HepG2 (cell line): ENCODE results near the gene GPX7. TPM values are rescaled to one million over a fixed set of nuclear protein-coding genes. Genes with fewer than 3 reads are reported as not detected.

Experiments
- ATAC-seq: fragments of 200-7000 bp; cut with Tn5 transposase; 3 replicates; pipeline ENCODE4 v1.9.1; 2020; ENCODE audit warnings: mild to moderate bottlenecking, moderate library complexity
- BruUV-seq: library from RNA; stranded (reverse); fragments of 400-500 nt; replicated peaks from 2 replicates; lab custom pipeline; 2021; lab: Mats Ljungman, UMichigan
- CTCF ChIA-PET: fragments of 300-600 bp; formaldehyde crosslinking; extraction: SDS; loops from one replicate; lab custom pipeline; 2021; ENCODE audit warnings: low total read pairs, inconsistent platforms, low intra/inter-chr PET ratio; lab: Yijun Ruan, JAX
- POLR2A ChIA-PET: fragments of 350-600 bp; sonication (Branson Sonifier 250); formaldehyde crosslinking; loops from one replicate; lab custom pipeline; 2020; ENCODE audit warnings: antibody characterized with exemption, inconsistent platforms; lab: Yijun Ruan, JAX
- DNase-seq: peaks from one replicate; pipeline ENCODE4 v3.0.0-alpha.2; 2015; ENCODE audit warnings: low spot score
- FAIRE-seq: peaks from 3 replicates; lab custom pipeline; 2011; peaks lifted over from hg19 to GRCh38; lab: Jason Lieb, UNC
- H2AFZ ChIP-seq: one replicate; pipeline ENCODE4 v1.6.1; 2011; ENCODE audit warnings: low read length, inconsistent platforms
- H3K27ac ChIP-seq: fragments of 300-600 bp; 3 replicates; pipeline ENCODE4 v1.8.0; 2011; ENCODE audit warnings: mixed run types, mild to moderate bottlenecking, mixed read lengths, low read length, inconsistent platforms; ENCODE audit not compliant: insufficient read depth; ENCODE audit errors: extremely low read length
- H3K27me3 ChIP-seq, 2 experiments: fragments of 200-600 bp in 1 of 2; 2 replicates in 1 of 2; 3 replicates in 1 of 2; pipeline versions ENCODE4 v1.6.0 to v1.8.0; 2011; ENCODE audit warnings: low read length in 2 of 2, mild to moderate bottlenecking in 2 of 2, moderate library complexity in 2 of 2, inconsistent platforms in 1 of 2; ENCODE audit not compliant: insufficient read depth in 2 of 2, control insufficient read depth in 1 of 2
- H3K36me3 ChIP-seq, 2 experiments: fragments of 200-600 bp in 1 of 2; replicated peaks in 1 of 2; 2 replicates in 1 of 2; 3 replicates in 1 of 2; pipeline versions ENCODE4 v1.5.1 to v1.8.0; 2011; ENCODE audit warnings: low read length in 2 of 2, inconsistent platforms in 1 of 2; ENCODE audit not compliant: insufficient read depth in 2 of 2, control insufficient read depth in 1 of 2
- H3K4me1 ChIP-seq: 2 replicates; pipeline ENCODE4 v1.5.1; 2012; ENCODE audit warnings: low read length, inconsistent platforms; ENCODE audit not compliant: insufficient read depth
- H3K4me2 ChIP-seq: 2 replicates; pipeline ENCODE4 v1.6.0; 2011; ENCODE audit warnings: low read depth, low read length, inconsistent platforms
- H3K4me3 ChIP-seq, 3 experiments: fragments of 200-600 bp in 1 of 3; sonication (generic), shearing (Covaris generic) in 1 of 3; replicated peaks in 1 of 3; 2 replicates each; pipeline ENCODE4 v1.5.1; 2011 to 2016; ENCODE audit warnings: low read length in 3 of 3, inconsistent platforms in 2 of 3, low read depth in 2 of 3, mild to moderate bottlenecking in 2 of 3, control low read depth in 1 of 3, mixed read lengths in 1 of 3; ENCODE audit not compliant: insufficient read depth in 1 of 3
- H3K79me2 ChIP-seq: one replicate; pipeline ENCODE4 v1.6.1; 2011; ENCODE audit warnings: low read length, inconsistent platforms; ENCODE audit not compliant: insufficient read depth
- H3K9ac ChIP-seq: 2 replicates; pipeline ENCODE4 v1.6.0; 2011; ENCODE audit warnings: mild to moderate bottlenecking, low read depth, low read length, inconsistent platforms; ENCODE audit not compliant: insufficient read depth
- H3K9me3 ChIP-seq: 2 replicates; pipeline ENCODE4 v1.5.1; 2012; ENCODE audit warnings: mild to moderate bottlenecking, low read length
- H4K20me1 ChIP-seq: 2 replicates; pipeline ENCODE4 v1.6.0; 2011; ENCODE audit warnings: inconsistent platforms, mild to moderate bottlenecking, low read length, moderate library complexity; ENCODE audit not compliant: insufficient read depth
- ARID2 ChIP-seq: sonication (generic); formaldehyde crosslinking; IDR thresholded peaks from 2 replicates; pipeline ENCODE4 v1.8.1; 2022; ENCODE audit warnings: mild to moderate bottlenecking, missing genetic modification reagents, borderline replicate concordance
- KLF15 ChIP-seq: sonication (generic); formaldehyde crosslinking; IDR thresholded peaks from 2 replicates; pipeline ENCODE4 v1.8.1; 2023; ENCODE audit warnings: borderline replicate concordance, mild to moderate bottlenecking, inconsistent platforms, missing genetic modification reagents, mixed read lengths
- ZBED4 ChIP-seq: sonication (generic); formaldehyde crosslinking; IDR thresholded peaks from 2 replicates; pipeline ENCODE4 v1.4.0; 2020; ENCODE audit warnings: missing genetic modification reagents, borderline replicate concordance
- ZBTB39 ChIP-seq: sonication (generic); formaldehyde crosslinking; IDR thresholded peaks from 2 replicates; pipeline ENCODE4 v1.5.0; 2020; ENCODE audit warnings: missing genetic modification reagents
- ZNF225 ChIP-seq: sonication (generic); formaldehyde crosslinking; IDR thresholded peaks from 2 replicates; pipeline ENCODE4 v1.4.0; 2020; ENCODE audit warnings: mild to moderate bottlenecking, missing genetic modification reagents
- WGBS: methylation state at CpG from one replicate; pipeline ENCODE4 v1.1.6; 2017; ENCODE audit warnings: low lambda C conversion rate; 5-methylcytosine and 5-hydroxymethylcytosine counted together
- in situ Hi-C: cut with HindIII; loops from 2 replicates; pipeline ENCODE4 v1.10.0; 2017; ENCODE audit warnings: low pct_unique_long_range_greater_than_20kb; ENCODE audit not compliant: extremely low pct_ligation_motif_present
- intact Hi-C: fragments of 100-400 bp; cut with micrococcal nuclease; formaldehyde crosslinking; loops from one replicate; pipeline ENCODE4 v1.10.0; 2022; ENCODE audit not compliant: unreplicated experiment
- polyA plus RNA-seq, 8 experiments: library from polyadenylated mRNA; depleted of rRNA in 3 of 8; stranded (reverse) in 7 of 8; unstranded in 1 of 8; fragments of >200 nt; fragmentation: Illumina TruSeq in 4 of 8; extraction: Trizol in 4 of 8; gene quantifications; 2 replicates each; pipeline versions ENCODE4 v1.2.1 to v1.2.3, GENCODE V29; 2011 to 2016; ENCODE audit warnings: low read depth in 4 of 8, missing spikeins in 1 of 8, mixed read lengths in 1 of 8; ENCODE audit not compliant: insufficient read depth in 1 of 8
- total RNA-seq, 5 experiments: library from RNA; depleted of rRNA; stranded (reverse); fragments of >200 nt; fragmentation: Illumina TruSeq; extraction: Trizol; gene quantifications; 2 replicates each; pipeline ENCODE4 v1.2.3, GENCODE V29; 2016; ENCODE audit warnings: low read depth in 1 of 5
- TF ChIP-seq, protein P1 (sequence below): sonication (generic); formaldehyde crosslinking; IDR thresholded peaks from 2 replicates; pipeline ENCODE4 v1.4.0; 2020; ENCODE audit warnings: missing genetic modification reagents, low read depth, mild to moderate bottlenecking, borderline replicate concordance

The GPX7 gene
- total and polyA plus RNA-seq, 2 of the 13 experiments (the other 11 are each of a cell fraction or from before 2014, with no cell fraction given) = 14.1 to 16.2 TPM

GRCh38 chr1:52554267-52554640 is 47.9 kb upstream of the GPX7 start:
- Histone ChIP-seq H3K4me1 (peaks cover 29% of the 10 kb centered on the region), H3K27ac (peak overlapping the region; percentile 95), H3K9ac (peak overlapping the region; percentile 95), H3K4me3 (peak overlapping the region; percentile 90 to 94 (median 93)), H4K20me1 (peaks cover 26% of the 10 kb centered on the region), H3K4me2 (peak overlapping the region; percentile 78), H3K9me3 (no peaks in the 10 kb centered on the region), H3K79me2 (peaks cover 33% of the 10 kb centered on the region), H2AFZ (no peak overlapping the region), H3K36me3 (no peaks in the 10 kb centered on the region), H3K27me3 (no peaks in the 10 kb centered on the region; a peak in 1 of 5 replicates)
- TF ChIP-seq ZBED4 (CRISPR knock-in tag) = 0 out of 2 replicates have a peak, but pooled peaks have one; percentile 2
- 0 out of 2 replicates have a peak, but pooled peaks have one; percentile 15 for TF ChIP-seq ARID2 (CRISPR knock-in tag)
- TF ChIP-seq ZBTB39 = no peak
- TF ChIP-seq, protein P1, sequence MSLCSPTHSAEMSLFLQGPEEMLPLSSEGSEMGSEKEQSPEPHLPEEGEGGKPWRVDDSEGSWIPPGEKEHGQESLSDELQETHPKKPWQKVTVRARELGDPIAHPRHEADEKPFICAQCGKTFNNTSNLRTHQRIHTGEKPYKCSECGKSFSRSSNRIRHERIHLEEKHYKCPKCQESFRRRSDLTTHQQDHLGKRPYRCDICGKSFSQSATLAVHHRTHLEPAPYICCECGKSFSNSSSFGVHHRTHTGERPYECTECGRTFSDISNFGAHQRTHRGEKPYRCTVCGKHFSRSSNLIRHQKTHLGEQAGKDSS (CRISPR knock-in tag) = no peak
- TF ChIP-seq ZNF225 (CRISPR knock-in tag) = no peak
- no peak for TF ChIP-seq KLF15 (CRISPR knock-in tag)
- POLR2A ChIA-PET = interaction anchor here (0.9 to 1.7 kb wide), 5 partner anchors 19 to 188 kb away, joined by 3 to 7 read pairs (median 4); partner anchors contain the start of gene CC2D1B
- intact Hi-C loops (loop anchor here (5.0 to 10.0 kb wide), 2 partner anchors 113 to 591 kb away; partner anchors contain the start of gene SLC1A7), in situ Hi-C loops (no loop called here)
- FAIRE-seq (no peak), ATAC-seq (no peak), DNase-seq (no peak)
- 10% methylated on average over 6 of the region's 6 CpGs for WGBS
- CTCF ChIA-PET = no interaction called here
- TSS peak; percentile 71 for BruUV-seq
